HG03439 (cell line): ENCODE results near the gene CAMKK1.

Experiments
- ATAC-seq: cut with Tn5 transposase; IDR thresholded peaks from one replicate; pipeline ENCODE4 v1.9.1; 2021; ENCODE audit warnings: mild to moderate bottlenecking, moderate library complexity; ENCODE audit not compliant: unreplicated experiment

Gene CAMKK1

DNA sequence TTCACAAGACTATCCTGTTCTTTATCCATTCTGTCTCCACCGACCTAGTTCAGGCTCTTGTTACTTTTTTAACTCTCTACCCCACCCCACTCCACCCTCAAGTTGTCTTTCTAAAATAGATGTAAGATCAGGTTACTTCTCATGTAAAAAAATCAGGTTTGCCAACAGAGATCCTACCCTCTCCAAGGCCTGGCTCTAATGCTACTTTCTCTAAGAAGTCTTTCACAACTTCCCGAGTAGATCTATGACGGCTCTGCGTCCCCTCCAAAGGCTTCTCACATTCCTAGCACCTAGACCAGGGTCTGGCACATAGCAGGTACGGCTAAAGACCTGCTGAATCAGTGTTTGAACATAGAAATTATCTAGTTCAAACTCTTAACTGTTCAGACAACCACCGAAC lies 77.7 kb downstream of the CAMKK1 start:
- no peak for ATAC-seq

DNA sequence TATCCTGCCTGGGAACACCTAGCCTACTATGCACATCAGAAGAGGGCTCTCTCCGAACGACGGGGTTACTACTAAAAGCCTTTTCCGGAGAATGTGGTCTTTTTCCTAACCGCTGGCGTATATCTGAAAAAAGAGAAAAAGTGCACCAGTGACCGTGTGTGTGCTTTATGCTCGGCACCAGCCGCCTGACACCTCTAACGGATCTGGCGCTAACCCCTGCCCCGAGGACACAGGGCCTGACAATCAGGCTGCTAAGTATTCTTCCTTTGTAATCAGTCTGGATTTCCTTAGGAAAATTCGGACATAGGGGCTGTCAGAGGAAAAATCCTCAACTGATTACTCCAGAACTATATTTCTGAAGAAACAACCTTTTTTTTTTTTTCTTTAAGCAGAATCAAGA lies 78.5 kb downstream of the CAMKK1 start:
- no peak for ATAC-seq

DNA sequence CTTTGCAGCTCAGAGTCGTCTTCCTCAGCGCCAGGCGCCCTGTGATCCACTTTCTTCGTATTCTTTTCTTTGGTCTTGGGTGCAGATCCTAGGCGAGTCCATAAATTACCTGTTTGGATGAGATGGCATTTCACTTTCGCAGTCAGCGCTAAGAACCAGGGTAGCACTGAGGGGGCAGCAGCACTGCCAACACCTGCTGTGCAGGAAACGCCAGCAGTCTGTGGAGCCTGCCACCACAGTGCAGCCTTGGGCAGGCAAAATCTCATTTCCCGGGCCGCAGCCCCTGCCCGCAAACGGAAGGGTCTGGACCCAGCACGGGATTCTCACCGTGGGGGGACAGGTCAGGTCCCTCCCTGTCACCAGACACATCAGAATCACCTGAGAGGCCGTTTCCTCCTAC lies 79.7 kb downstream of the CAMKK1 start:
- no peak for ATAC-seq

DNA sequence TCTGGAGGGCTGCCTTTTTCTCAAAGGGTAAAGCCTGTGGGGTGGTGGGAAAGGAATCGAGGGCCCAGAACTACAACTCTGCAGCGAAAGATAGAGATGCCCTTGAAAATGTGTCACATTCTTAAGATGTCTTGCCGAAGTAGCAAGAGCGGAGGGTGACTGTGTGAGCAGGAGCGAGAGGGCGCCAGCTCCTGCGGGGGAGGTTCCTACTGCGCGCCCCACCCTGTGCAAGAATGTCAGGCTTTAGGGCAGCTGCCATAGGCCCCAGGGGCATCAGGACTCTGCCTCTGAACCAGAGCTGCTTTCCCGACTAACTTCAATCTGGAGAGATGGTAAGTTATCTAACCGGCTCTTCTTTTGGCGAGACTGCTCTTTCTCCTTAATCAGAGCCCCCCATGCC lies 80.1 kb downstream of the CAMKK1 start:
- ATAC-seq = no peak

DNA sequence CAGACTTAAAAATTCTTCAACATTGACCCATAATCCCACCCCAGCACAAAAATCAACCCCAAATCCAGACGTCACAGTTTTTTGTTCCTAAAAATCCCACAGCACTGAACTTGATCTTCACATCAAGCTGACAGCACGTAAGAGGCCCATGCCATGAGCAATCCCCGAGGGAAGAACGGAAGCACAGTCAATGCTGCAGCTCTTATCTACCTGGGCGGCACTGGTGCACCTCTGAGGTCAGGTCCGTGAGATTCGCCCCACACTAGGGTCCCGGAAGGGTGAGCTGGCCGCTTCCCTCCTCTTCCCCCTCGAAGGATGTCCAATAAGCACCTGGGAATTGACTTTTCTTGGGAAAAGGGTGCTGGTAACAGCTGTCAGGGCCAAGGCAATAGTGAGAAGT lies 80.6 kb downstream of the CAMKK1 start:
- ATAC-seq = no peak
